IPS DF 4.7 (cell line): ENCODE data around the gene KCNS1.
"Not testable (repeated sequence)": the region's sequence is repeated elsewhere in the genome, so short reads cannot be mapped to it uniquely, and the experiment has no call there.

Source experiments
- DNase-seq: peaks from one replicate; pipeline ENCODE4 v3.0.0-alpha.2; 2013; ENCODE audit warnings: low spot score; ENCODE audit errors: extremely low read depth

KCNS1 gene, protein sequence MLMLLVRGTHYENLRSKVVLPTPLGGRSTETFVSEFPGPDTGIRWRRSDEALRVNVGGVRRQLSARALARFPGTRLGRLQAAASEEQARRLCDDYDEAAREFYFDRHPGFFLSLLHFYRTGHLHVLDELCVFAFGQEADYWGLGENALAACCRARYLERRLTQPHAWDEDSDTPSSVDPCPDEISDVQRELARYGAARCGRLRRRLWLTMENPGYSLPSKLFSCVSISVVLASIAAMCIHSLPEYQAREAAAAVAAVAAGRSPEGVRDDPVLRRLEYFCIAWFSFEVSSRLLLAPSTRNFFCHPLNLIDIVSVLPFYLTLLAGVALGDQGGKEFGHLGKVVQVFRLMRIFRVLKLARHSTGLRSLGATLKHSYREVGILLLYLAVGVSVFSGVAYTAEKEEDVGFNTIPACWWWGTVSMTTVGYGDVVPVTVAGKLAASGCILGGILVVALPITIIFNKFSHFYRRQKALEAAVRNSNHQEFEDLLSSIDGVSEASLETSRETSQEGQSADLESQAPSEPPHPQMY

DNA sequence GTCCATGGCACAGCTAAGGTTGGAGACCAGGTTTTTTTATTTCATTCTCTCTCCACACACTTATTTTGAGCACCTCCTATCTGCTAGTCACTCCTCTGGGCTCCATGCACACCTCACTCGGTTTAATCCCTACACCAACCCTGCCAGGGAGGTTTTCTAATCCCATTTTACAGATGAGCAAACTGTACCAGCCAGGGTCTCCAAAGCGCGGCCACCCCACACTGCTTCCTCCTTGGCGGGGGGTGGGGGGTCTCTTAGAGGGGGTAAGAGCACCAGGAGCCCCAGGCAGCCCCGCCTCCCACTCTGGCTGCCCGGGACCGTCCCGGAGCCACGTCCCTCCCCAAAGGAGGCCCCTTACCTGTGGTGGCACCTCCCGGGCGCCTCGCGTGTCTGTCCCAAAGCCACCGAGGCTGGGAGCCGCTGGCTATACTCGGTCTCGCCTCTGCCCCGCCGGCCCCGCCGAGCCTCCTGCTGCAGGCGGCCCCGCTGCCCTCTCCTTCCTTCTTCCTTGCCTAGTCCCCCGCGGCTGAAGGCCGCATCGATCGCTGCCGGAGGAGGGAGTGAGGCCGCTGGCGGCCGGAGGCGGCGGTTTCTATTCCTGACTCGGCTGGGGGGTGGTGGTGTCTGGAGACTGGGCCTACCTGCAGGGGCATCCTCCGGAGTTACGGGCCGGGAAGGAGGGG is at the start of gene KCNS1:
Gene KCNS1, minus strand, starts transcription at position 565 of the 683 bp plus-strand sequence. CDS start 1,891 bp downstream, outside the sequence.
- DNase-seq: no peak

DNA sequence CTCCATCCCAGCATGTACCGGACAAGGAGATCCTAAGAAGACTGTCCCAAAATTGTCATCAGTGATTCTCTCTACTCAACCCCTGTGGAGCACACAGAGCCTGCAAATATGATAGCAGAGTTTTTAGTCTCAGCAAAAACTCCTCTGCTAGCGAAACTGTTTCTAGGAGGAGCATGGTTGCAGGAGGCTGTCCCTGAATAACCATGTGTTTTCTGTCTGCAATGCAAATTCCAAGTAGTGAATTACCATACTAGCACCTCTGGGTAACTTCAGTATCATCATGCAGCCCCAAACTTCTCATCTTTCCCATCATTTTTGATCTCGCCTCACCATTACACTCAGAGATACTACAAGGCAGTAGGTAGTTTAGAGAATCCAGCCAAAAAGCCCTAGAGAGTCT is 48.1 kb upstream of the KCNS1 start:
- DNase-seq: no peak

DNA sequence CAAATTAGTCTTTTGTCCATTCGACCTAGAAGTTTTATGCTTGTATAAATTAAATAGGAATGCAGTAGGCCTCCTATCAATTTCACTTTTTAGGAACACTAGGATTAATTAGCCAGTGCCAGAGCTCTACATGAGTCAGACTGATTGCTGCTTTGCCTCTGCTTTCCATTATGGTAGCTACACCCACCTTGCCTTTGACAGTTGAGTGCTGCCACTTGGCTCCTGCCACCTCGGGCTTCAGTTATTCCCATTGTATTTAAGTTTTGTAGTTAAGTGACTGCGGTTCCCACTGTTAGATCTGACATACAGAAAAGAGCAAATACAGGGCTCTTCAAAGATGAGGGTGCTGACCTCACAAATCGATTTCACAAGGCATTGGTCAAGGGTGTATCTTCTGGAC is 39.9 kb upstream of the KCNS1 start:
- DNase-seq: no peak

DNA sequence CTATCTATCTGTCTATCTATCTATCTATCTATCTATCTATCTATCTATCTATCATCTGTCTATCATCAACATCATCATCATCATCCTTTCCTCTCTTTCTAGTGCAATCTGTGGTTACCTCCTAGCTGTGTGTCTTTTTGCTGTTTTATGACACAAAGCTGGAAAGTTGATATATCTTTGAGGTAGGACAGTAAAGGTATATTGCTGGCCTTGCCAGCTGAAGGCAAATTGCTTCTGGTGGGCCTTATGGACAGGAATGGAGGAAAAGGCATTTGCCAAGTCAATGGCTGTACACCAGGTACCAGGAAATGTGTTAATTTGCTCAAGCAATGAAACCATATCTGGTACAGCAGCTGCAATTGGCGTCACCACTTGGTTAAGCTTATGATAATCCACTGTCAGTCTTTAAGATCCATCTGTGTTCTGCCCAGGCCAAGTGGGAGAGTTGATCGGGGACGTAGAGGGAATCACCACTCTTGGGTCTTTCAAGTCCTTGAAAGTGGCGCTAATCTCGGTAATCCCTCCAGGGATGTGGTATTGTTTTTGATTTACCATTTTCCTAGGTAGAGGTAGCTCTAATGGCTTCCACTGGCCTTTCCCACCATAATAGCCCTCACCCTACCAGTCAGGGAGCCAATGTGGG is 38.9 kb upstream of the KCNS1 start:
- not testable (repeated sequence) for DNase-seq

DNA sequence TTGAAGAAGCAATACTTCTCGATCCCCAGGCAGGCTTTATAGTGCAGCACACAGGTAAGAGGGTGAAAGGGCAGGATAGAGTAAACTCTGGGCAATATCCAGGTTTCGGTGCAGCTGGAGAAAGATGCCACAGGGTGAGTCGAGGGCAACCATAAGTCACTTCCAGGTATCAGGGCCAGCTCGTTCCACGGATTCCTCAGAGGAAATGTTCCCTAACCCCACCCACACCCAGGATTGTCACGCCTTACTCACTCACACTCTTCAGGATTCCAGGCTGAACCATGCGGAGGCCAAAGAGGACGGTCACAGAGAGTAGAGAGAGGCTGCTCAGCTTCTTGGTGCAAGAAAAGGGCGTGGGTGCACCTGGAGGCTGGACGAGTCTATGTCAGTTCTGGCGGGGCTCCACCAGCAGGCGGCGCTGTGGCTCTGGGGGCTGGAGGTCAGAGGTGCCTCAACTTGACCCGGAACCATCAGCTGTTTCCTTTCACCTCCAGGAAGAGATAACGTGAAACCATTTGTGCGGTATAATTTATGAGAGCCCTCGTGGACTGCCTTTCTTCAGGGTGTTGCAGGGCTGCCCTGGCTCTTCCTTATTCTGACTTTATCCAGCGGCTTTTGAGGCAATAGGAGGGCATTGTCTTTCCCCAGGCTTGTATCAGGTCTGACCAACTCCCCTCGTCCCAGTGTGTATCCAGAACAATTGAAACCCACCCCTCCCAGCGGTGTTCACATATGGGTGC is 37.8 kb upstream of the KCNS1 start:
- peak; percentile 38 for DNase-seq

DNA sequence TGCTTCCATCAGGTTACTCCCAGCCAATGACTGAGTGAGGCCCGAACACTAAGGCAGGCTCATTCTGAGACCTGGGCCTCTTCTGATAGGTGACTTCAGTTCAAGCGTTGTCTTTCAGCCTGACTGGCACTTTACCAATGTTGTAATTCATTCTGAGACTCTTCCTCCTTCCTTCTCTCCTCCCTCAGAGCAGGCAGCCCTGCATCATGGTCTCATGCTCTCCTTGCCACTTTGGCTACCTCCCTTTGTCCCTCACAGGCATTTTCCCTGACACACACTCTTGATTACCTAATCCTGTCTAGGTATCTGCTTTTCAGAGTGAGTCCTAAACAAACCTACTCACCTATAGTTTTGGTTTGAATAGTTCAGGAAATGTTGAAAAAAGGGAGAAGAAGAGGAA is 36.0 kb upstream of the KCNS1 start:
- DNase-seq: no peak

DNA sequence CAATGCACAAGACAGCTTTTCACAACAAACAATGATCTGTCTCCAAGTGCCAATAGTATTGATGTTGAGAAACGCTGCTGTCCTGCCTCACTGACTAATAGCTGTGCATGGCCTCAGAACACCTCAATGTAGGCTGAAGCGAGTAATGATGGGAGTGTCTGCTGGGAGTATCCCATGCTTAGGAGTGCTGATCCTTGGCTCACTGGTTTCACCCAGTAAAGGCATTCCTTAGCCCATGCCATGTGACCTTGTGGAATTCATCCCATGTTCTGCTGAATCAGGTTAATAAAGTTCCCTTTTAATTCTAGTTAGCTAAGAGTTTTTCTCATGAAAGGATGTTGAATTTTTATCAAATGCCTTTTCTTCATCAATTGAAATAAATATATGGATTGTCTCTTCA is 27.2 kb upstream of the KCNS1 start:
- no peak for DNase-seq

DNA sequence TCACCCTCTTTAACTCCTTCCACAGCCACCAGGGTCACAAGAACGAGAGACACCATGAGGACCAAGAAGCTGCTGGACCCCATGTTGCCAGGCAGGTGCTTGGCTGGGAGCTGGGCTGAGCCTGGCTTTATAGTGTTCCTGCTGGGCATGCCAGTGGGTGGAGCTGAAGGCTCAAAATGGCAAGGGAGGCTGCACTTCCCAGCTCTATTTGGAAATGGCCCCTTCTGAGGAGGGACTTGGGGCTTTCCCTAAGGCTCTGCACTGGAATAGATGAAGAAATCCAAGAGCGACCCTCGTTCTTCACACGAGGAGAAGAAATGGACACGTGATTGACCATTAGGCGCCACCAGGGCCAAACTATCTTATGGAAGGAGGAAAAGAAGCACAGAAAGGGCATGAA is 23.4 kb upstream of the KCNS1 start, which contains the start of gene WFDC12:
Gene WFDC12, minus strand, starts transcription at position 101 of the 400 bp plus-strand sequence. Its CDS starts 18 bp downstream, at position 83.
- no peak for DNase-seq

DNA sequence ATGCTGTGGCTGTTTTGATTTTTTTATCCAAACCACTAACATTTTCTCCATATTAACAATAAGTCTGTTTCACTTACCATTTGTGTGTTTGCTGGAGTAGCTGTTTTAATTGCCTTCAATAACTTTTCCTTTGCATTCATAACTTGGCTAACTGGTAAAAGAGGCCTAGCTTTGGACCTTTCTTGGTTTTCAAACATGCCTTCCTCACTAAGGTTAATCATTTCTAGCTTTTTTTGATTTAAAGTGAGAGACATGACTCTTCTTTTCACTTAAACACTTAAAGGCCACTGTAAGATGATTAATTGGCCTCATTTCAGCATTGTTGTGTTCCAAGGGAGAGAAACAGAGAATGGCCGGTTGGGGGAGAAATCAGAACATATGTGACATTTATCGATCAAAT is 20.5 kb upstream of the KCNS1 start:
- no peak for DNase-seq

DNA sequence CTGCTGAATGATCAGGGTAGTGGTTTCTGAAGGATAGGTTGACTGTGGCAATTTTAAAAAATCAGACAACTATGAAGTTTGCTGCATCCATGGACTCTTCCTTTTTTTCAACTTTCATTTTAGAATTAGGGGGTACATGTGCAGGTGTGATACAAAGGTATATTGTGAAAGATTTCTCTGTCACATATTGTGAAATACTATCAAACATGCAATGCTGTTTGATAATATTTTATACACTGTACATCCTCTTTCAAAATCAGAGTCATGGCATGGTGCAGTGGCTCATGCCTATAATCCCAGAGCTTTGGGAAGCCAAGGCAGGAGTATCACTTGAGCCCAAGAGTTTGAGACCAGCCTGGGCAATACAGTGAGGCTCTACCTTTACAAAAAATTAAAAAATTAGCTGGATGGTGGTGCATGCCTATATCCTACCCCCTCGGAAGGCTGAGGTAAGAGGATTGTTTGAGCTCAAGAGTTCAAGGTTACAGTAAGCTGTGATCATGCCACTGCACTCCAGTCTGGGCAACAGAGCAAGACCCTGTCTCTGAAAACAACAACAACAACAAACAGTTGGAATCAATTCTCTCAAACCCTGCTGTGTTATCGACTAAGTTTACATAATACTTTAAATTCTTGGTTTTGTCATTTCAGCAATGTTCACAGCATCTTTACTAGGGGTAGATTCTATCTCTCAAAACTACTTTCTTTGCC is 18.8 kb upstream of the KCNS1 start:
- no peak for DNase-seq

DNA sequence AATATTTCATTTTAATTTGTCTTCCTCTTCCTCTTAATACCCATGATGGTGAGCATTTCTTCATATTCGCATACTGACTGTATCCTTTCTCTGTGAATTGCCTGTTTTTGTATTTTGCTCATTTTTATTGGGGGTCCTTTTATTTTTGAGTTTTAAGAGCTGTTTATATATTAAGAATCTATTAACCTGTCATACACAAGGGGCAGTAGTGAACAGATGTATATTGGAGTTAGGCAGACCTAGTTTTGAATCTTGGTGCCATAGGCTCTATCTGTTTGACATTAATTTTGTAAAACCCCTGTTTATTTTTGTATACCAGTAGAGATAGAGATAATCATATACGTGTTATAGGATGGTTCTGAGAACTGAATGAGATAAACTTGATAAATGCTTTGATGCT is 17.1 kb upstream of the KCNS1 start:
- DNase-seq: no peak

DNA sequence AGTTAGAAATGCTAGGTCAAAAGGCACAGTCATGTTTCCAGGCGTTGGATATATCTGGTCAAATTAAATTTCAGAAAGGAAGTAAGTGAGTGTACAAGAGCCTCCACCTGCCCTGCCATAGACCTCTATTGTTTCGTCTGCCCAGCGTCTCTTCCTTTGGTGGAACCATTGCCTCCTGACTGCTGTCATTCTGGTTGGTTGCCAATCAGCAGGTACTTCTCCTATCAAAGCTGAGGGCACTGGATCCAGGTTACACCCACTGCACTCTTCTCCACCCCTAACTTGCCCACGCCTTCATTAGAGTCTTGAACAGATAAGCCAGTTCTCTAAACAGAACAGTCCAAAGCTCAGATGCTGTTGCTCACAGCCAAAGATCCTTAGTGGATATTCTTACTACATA is 16.7 kb upstream of the KCNS1 start:
- DNase-seq: no peak

DNA sequence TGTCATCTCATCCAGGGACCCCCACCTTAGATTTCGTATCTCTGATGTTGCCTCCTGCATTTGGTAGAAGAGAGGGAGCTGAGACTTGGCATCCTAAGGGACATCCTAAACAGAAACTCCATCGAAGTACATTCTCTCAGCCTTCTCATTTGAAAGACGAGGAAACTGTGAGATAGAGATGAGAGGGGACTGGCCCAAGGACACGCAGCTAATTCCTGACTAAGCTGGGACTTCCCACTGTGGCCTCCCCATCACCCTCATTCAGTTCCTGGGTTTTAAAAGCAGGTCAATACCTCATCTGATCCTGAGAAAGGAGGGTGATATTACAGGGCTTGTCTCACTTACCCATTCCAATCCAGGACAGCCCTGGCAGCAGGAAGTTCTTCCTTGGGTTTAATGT is 14.9 kb upstream of the KCNS1 start:
- DNase-seq: no peak

DNA sequence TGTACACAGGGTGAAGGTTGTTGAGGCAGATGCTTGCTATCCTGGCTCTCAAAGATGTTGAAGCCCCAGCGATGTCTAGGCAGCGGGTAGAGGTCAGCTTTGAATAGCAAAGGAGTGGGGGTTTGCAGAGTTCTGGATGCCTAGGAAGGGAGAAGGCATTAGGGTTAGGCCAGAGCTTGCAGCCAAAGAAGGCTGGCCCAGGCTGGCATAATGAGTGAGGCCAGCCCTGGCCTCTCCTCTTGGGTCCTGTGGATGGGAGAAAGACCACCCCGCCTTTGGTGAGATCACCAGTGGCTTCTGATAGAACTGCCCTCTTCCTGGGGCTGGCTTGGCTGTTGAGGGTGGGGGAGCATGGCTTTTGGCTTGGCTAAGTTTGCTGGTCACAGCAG is 14.5 kb upstream of the KCNS1 start:
- no peak for DNase-seq

DNA sequence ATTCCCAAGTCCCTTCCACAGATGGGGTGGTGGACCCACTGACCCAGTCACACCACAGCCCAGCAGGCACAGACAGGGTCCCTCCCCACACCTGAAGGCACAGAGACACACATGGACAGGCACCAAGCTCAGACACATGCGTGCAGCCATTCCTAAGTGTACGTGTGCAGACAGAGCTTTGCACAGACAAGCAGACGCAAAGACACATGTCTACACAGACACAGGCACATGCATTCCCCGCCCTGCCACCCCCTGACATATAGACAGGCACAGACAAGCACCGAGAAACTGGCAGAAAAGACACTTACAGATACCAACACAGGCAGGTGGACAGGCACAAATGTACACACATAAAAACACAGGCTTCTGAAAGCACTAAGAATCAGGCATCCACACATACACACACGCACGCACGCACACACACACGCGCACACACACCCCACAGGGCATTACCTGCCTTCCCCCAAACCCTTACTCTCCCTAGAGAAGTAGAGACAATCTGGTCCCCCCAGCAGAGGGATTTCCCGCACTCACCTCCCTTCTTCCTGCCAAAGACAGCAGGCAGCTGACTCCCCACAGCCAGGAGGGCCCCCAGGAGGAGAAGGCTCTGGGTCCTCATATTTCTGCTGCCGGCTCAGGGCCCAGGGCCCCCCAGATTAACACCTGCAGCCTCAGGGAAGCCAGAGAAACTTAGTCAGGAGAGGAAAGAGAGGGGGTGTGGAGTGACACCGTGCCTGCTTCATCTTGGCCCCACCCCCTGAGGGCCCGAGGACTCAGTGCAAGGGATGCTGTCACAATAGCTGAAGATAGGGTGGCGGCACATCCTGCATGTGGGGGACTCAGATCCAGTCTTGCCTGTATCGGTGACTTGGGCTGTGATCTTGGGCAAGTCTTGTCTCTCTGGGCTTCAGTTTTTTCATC is 13.8 kb upstream of the KCNS1 start, which contains the start of gene WFDC5:
Gene WFDC5, minus strand, starts transcription at position 710 of the 921 bp plus-strand sequence. Its CDS starts 91 bp downstream, at position 619.
- no peak for DNase-seq

DNA sequence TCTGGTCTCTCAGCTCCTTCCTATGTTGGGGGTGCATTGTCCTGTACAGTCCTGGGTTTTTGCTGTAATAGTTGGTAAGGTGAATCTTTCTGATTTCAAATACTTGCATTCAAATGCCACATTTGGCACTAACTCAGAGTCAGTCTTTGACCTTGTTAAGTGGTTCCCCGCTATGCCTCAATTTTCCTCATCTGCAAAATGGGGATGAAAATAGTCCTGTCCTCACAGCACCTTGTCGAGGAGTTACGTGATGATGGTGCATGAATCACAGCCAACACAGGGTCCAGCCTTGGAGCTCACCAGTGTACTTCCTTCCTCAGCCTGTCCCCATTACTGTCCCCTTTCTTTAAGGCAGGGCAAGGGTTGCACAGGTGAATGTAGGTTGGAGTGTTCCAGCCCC is 12.9 kb upstream of the KCNS1 start:
- no peak for DNase-seq

DNA sequence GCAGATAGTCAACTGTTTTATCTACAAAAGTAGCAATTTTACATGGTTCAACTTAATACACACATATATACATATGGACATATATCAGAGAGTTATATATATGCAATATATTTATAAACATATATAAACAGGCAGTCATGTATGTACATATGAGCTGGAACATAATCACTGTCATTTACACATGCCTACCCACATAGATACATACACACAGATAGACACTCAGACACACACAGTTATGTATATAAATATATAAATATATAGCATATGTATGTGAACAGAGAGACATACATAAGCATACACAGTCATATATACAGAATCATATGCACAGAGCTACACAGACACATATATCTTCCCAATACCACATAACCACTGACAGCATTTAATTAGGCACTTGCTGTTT is 11.8 kb upstream of the KCNS1 start:
- no peak for DNase-seq

DNA sequence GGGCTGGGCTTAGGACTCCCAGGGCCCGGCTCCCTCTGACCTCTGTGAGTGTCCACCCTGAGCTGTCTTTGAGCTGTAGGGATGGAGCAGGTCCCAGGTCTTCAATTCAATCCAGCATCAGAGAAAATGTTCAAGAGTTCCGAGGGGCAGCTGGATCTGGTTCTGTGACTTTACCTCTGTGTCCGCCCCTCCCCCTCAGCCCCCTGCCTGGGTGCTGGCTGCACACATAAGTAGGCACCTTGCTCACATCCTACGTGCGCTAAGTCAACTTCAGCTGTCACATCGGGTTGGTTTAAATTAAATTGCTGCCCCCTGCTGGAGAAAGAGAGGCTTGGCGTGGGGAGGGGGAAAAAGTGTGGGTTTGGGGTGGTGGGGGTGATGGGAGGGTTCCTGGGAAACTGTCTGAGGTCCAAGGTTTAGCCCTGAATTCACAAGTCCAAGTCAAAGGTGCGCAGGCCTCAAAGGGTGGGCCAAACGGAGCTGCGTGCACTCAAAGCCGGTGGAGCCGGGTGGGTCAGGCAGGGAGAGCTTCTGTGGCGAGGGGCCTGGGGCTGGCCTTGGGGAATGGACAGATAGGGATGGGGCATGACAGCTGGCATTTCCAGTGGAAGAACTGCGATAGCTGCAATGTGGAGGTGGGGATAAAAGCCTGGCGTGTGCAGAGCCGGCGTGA is 11.0 kb upstream of the KCNS1 start:
- no peak for DNase-seq

DNA sequence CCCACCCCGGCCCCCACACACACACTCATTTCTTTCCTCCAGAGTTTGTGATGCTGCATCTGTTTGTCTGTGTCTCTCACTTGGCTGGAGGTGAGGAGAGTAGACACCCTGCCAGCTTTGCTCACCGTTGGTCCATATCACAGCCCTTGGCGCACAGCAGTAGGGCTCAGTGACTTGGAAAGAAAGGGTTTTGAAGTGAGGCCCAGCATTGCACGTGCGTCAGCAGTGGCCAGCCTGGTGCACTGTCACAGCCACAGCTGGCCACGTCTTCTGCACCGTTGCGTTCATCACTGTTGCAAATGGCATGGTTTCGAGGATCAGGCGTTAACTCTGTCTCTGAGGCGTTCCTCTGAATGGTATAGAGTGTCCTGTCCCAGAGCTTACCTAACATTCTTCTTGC is 10.4 kb upstream of the KCNS1 start:
- DNase-seq: no peak
